Stomach (tissue), 4 donors: ENCODE data around the gene CYTH3.

Experiments used
- CTCF ChIP-seq, 7 experiments: fragments of 450-650 bp in 4 of 7; fragments of 200-600 bp in 3 of 7; sonication (generic) in 3 of 7; IDR thresholded peaks; one replicate each; pipeline ENCODE4 v1.5.1; 2016 to 2019; ENCODE audit warnings: antibody characterized with exemption in 7 of 7, control low read depth in 2 of 7, mild to moderate bottlenecking in 1 of 7
- EP300 ChIP-seq: sonication (generic); formaldehyde crosslinking; IDR thresholded peaks from one replicate; pipeline ENCODE4 v1.6.1; 2017; ENCODE audit warnings: antibody characterized with exemption
- POLR2A ChIP-seq, 4 donors: fragments of 450-650 bp; IDR thresholded peaks; one replicate each; pipeline ENCODE4 v1.6.1; 2016; ENCODE audit warnings: antibody characterized with exemption in 4 of 4, control low read depth in 2 of 4, mild to moderate bottlenecking in 1 of 4, moderate library complexity in 1 of 4

GRCh38 chr7:6142871-6143380 lies 129.5 kb downstream of the CYTH3 start:
- TF ChIP-seq CTCF (IDR thresholded peaks at IDR 0.05): no peak
- no peak for TF ChIP-seq POLR2A (IDR thresholded peaks at IDR 0.05)
- TF ChIP-seq EP300: no peak
